Mesenchymal stem cell (in vitro differentiated cells and primary cell): ENCODE data around the gene ARF4.
"Not testable (repeated sequence)": the region's sequence is repeated elsewhere in the genome, so short reads cannot be mapped to it uniquely, and the experiment has no call there.

ENCODE experiments used
- DNase-seq: peaks from one replicate; pipeline ENCODE4 v3.0.0-alpha.2; 2013
- H2AFZ ChIP-seq: one replicate; pipeline ENCODE4 v1.6.1; 2013; ENCODE audit warnings: low read depth, mild to moderate bottlenecking, control low read depth, inconsistent platforms, low read length, moderate library complexity
- H2AK5ac ChIP-seq: 2 replicates; pipeline ENCODE4 v1.6.1; 2013; ENCODE audit warnings: low read length, moderate library complexity, mild to moderate bottlenecking, inconsistent platforms; ENCODE audit not compliant: severe bottlenecking
- H2BK120ac ChIP-seq: one replicate; pipeline ENCODE4 v1.6.1; 2013; ENCODE audit warnings: low read depth, mild to moderate bottlenecking, inconsistent platforms, low read length, moderate library complexity
- H2BK12ac ChIP-seq, 2 experiments: one replicate each; pipeline ENCODE4 v1.6.1; 2013; ENCODE audit warnings: inconsistent platforms in 2 of 2, low read length in 2 of 2, mild to moderate bottlenecking in 2 of 2, moderate library complexity in 2 of 2, control low read depth in 1 of 2
- H2BK15ac ChIP-seq: one replicate; pipeline ENCODE4 v1.6.1; 2013; ENCODE audit warnings: mild to moderate bottlenecking, low read depth, inconsistent platforms; ENCODE audit not compliant: poor library complexity, severe bottlenecking
- H2BK5ac ChIP-seq: 2 replicates; pipeline ENCODE4 v1.6.1; 2013; ENCODE audit warnings: low read depth, mild to moderate bottlenecking, low read length, control low read depth, inconsistent platforms; ENCODE audit not compliant: poor library complexity, severe bottlenecking
- H3K14ac ChIP-seq, 2 experiments: one replicate each; pipeline ENCODE4 v1.6.1; 2013; ENCODE audit warnings: inconsistent platforms in 2 of 2, low read length in 2 of 2, control low read depth in 1 of 2, mild to moderate bottlenecking in 1 of 2, moderate library complexity in 1 of 2
- H3K18ac ChIP-seq, 2 experiments: one replicate each; pipeline ENCODE4 v1.6.1; 2013; ENCODE audit warnings: inconsistent platforms in 2 of 2, low read length in 2 of 2, control low read depth in 1 of 2, low read depth in 1 of 2, mild to moderate bottlenecking in 1 of 2
- H3K23ac ChIP-seq, 2 experiments: one replicate each; pipeline ENCODE4 v1.6.1; 2013; ENCODE audit warnings: inconsistent platforms in 2 of 2, low read length in 2 of 2, mild to moderate bottlenecking in 2 of 2, moderate library complexity in 2 of 2, control low read depth in 1 of 2
- H3K27ac ChIP-seq: 2 replicates; pipeline ENCODE4 v1.5.1; 2013; ENCODE audit warnings: mild to moderate bottlenecking, moderate library complexity, low read length, control low read depth, inconsistent platforms; ENCODE audit not compliant: poor library complexity, severe bottlenecking
- H3K27me3 ChIP-seq, 2 experiments: 2 replicates each; pipeline versions ENCODE4 v1.6.1 to v1.7.0; 2013; ENCODE audit warnings: low read length in 2 of 2, mild to moderate bottlenecking in 2 of 2, moderate library complexity in 2 of 2, control low read depth in 1 of 2, inconsistent platforms in 1 of 2; ENCODE audit not compliant: control insufficient read depth in 1 of 2, insufficient read depth in 1 of 2
- H3K36me3 ChIP-seq, 2 experiments: 2 replicates each; pipeline versions ENCODE4 v1.6.1 to v1.7.0; 2013; ENCODE audit warnings: low read length in 2 of 2, control low read depth in 1 of 2, inconsistent platforms in 1 of 2, low read depth in 1 of 2, mild to moderate bottlenecking in 1 of 2; ENCODE audit not compliant: insufficient read depth in 2 of 2, control insufficient read depth in 1 of 2
- H3K4ac ChIP-seq, 2 experiments: one replicate each; pipeline ENCODE4 v1.6.1; 2013; ENCODE audit warnings: inconsistent platforms in 2 of 2, low read length in 2 of 2, mild to moderate bottlenecking in 2 of 2, moderate library complexity in 2 of 2, control low read depth in 1 of 2, low read depth in 1 of 2
- H3K4me1 ChIP-seq: 2 replicates; pipeline ENCODE4 v1.6.1; 2013; ENCODE audit warnings: low read depth, low read length, control low read depth; ENCODE audit not compliant: control insufficient read depth, insufficient read depth
- H3K4me2 ChIP-seq: 2 replicates; pipeline ENCODE4 v1.6.1; 2013; ENCODE audit warnings: low read length, mild to moderate bottlenecking, inconsistent platforms; ENCODE audit not compliant: poor library complexity, severe bottlenecking
- H3K4me3 ChIP-seq, 2 experiments: 2 replicates each; pipeline versions ENCODE4 v1.5.1 to v1.7.0; 2013; ENCODE audit warnings: low read length in 2 of 2, mild to moderate bottlenecking in 2 of 2, control low read depth in 1 of 2, low read depth in 1 of 2; ENCODE audit not compliant: insufficient read depth in 1 of 2
- H3K79me1 ChIP-seq: replicated peaks from 2 replicates; pipeline ENCODE4 v1.6.1; 2013; ENCODE audit warnings: mild to moderate bottlenecking, control low read depth, low read length, inconsistent platforms; ENCODE audit not compliant: poor library complexity, severe bottlenecking
- H3K9ac ChIP-seq: 2 replicates; pipeline ENCODE4 v1.7.0; 2013; ENCODE audit warnings: mild to moderate bottlenecking, low read length, moderate library complexity
- H3K9me3 ChIP-seq: 2 replicates; pipeline ENCODE4 v1.7.0; 2013; ENCODE audit warnings: mild to moderate bottlenecking, low read length; ENCODE audit not compliant: control insufficient read depth
- H4K8ac ChIP-seq: one replicate; pipeline ENCODE4 v1.6.1; 2013; ENCODE audit warnings: inconsistent platforms, mild to moderate bottlenecking, low read length, moderate library complexity
- H4K91ac ChIP-seq: one replicate; pipeline ENCODE4 v1.6.1; 2013; ENCODE audit warnings: mild to moderate bottlenecking, low read length, inconsistent platforms
- WGBS: methylation state at CpG from one replicate; pipeline ENCODE4 v1.1.7; 2013; ENCODE audit warnings: mixed read lengths; 5-methylcytosine and 5-hydroxymethylcytosine counted together

ARF4 gene

DNA sequence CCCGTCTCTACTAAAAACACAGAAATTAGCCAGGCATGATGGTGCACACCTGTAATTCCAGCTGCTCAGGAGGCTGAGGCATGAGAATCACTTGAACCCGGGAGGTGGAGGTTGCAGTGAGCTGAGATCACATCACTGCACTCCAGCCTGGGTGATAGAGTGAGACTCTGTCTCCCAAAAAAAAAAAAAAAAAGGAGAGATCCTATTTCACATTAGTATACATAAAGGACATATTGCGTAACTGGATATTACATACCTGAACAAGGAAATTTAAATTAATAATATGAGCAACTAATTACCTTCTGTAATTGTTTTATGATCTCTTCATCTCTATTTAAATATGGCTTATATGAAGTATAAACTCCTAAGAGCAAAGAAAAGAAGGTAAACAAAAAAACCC, 37.1 kb upstream of the ARF4 start:
- not testable (repeated sequence) for H3K27me3 ChIP-seq, H3K14ac ChIP-seq, H2BK5ac ChIP-seq, H2AFZ ChIP-seq, H3K4me1 ChIP-seq, H3K9ac ChIP-seq, H3K79me1 ChIP-seq, H4K91ac ChIP-seq, DNase-seq, H2BK120ac ChIP-seq, H3K9me3 ChIP-seq, H3K27ac ChIP-seq, H3K4ac ChIP-seq, H3K23ac ChIP-seq, H2BK15ac ChIP-seq, H3K4me3 ChIP-seq, H2AK5ac ChIP-seq, H2BK12ac ChIP-seq, H3K18ac ChIP-seq, H4K8ac ChIP-seq, H3K4me2 ChIP-seq
- peaks cover 15 to 81% of the 10 kb centered on the region in 2 experiments for H3K36me3 ChIP-seq
- WGBS, result 100% methylated on average over 1 of the region's 3 CpGs

DNA sequence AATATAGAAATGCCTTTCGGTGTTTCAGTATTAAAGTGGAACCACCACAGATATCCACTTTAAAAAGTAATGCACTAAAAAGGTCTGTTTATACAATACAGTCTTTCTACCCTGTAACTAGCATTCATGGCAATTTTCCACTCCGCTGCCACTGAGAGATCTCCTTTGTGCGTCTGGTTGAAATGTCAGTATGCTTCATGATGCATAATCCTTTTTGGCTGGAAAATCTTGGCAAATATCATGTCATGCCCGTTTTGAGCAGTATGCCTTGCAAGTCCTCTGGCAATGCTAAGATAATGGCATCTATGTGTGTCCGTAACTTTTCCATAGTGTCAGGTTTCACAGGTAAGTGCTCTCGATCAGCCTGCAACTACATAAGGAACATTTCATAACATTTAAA, 30.8 kb upstream of the ARF4 start:
- Histone ChIP-seq H4K8ac (no peak overlapping the region), H2BK15ac (no peak overlapping the region), H3K9me3 (no peaks in the 10 kb centered on the region), H2BK12ac (no peak overlapping the region), H3K4me1 (no peaks in the 10 kb centered on the region), H3K9ac (no peak overlapping the region), H4K91ac (no peak overlapping the region), H3K4ac (no peak overlapping the region), H2BK5ac (no peak overlapping the region), H3K4me2 (no peak overlapping the region), H3K18ac (no peak overlapping the region), H3K27ac (no peak overlapping the region), H3K36me3 (peaks cover 14 to 84% of the 10 kb centered on the region in 2 experiments), H3K27me3 (no peaks in the 10 kb centered on the region), H3K4me3 (no peak overlapping the region), H3K79me1 (no peaks in the 10 kb centered on the region), H2BK120ac (no peak overlapping the region), H2AK5ac (no peak overlapping the region), H2AFZ (no peak overlapping the region), H3K23ac (no peak overlapping the region), H3K14ac (no peak overlapping the region)
- DNase-seq, result no peak
- WGBS, result 100% methylated on average over 6 of the region's 6 CpGs

GRCh38 chr3:57624801-57625200, 27.7 kb upstream of the ARF4 start:
- Histone ChIP-seq H3K9me3 (no peaks in the 10 kb centered on the region), H2BK12ac (no peak overlapping the region), H3K27ac (no peak overlapping the region), H3K4ac (no peak overlapping the region), H2BK15ac (no peak overlapping the region), H3K27me3 (no peaks in the 10 kb centered on the region), H3K14ac (no peak overlapping the region), H3K4me3 (no peak overlapping the region), H4K8ac (no peak overlapping the region), H3K4me2 (no peak overlapping the region), H2BK5ac (no peak overlapping the region), H3K9ac (no peak overlapping the region), H3K18ac (no peak overlapping the region), H2AK5ac (no peak overlapping the region), H2BK120ac (no peak overlapping the region), H3K36me3 (peaks cover 9 to 71% of the 10 kb centered on the region in 2 experiments), H4K91ac (no peak overlapping the region), H3K79me1 (no peaks in the 10 kb centered on the region), H3K4me1 (no peaks in the 10 kb centered on the region), H3K23ac (no peak overlapping the region), H2AFZ (no peak overlapping the region)
- 87% methylated on average over 3 of the region's 3 CpGs for WGBS
- no peak for DNase-seq

DNA sequence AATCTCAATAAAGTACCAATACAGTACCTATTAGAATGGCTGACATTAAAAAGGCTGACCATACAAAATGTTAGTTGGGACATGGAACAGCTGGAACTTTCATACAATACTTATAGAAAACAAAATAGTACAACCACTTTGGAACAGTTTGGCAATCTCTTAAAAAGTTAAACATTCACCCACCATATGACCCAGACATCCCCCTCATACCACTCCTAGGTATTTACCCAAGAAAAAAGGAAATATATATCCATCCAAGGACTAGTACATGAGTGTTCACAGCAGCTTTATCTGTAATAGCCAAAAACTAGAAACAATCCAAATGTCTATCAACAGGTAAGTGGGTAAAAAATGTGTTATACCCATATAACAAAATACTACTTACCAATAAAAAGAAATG, 25.2 kb upstream of the ARF4 start:
- H3K79me1 ChIP-seq, result no peaks in the 10 kb centered on the region
- no peak overlapping the region for H2BK12ac ChIP-seq
- H2BK15ac ChIP-seq, result no peak overlapping the region
- DNase-seq, result no peak
- H3K4ac ChIP-seq, result no peak overlapping the region
- H3K36me3 ChIP-seq, result peaks cover 6 to 49% of the 10 kb centered on the region in 2 experiments
- H3K18ac ChIP-seq, result no peak overlapping the region
- no peak overlapping the region for H2AFZ ChIP-seq
- no peak overlapping the region for H3K4me2 ChIP-seq
- H3K27me3 ChIP-seq, result no peaks in the 10 kb centered on the region
- no peak overlapping the region for H4K8ac ChIP-seq
- H3K9me3 ChIP-seq, result no peaks in the 10 kb centered on the region
- no peak overlapping the region for H2BK5ac ChIP-seq
- H3K14ac ChIP-seq, result no peak overlapping the region
- H2BK120ac ChIP-seq, result no peak overlapping the region
- no peak overlapping the region for H3K27ac ChIP-seq
- H3K9ac ChIP-seq, result no peak overlapping the region
- H3K23ac ChIP-seq, result no peak overlapping the region
- H2AK5ac ChIP-seq, result no peak overlapping the region
- no peak overlapping the region for H3K4me3 ChIP-seq
- no peak overlapping the region for H4K91ac ChIP-seq
- H3K4me1 ChIP-seq, result no peaks in the 10 kb centered on the region
